HL-60 (cell line): ENCODE measurements around the gene TSPAN11.

Source experiments
- DNase-seq, 2 experiments: peaks; one replicate each; pipeline ENCODE4 v3.0.0-alpha.2; 2010 to 2020; ENCODE audit warnings: low read depth in 1 of 2, low spot score in 1 of 2
- H3K27ac ChIP-seq: fragments of 250-450 bp; sonication (Bioruptor Pico); replicated peaks from 2 replicates; pipeline ENCODE4 v1.5.1; 2020; ENCODE audit warnings: mild to moderate bottlenecking, moderate library complexity
- H3K27me3 ChIP-seq: fragments of 250-450 bp; sonication (Bioruptor Pico); 2 replicates; pipeline ENCODE4 v1.5.1; 2021; ENCODE audit warnings: mild to moderate bottlenecking, moderate library complexity; ENCODE audit not compliant: insufficient read depth, poor library complexity, severe bottlenecking
- H3K4me3 ChIP-seq: replicated peaks from 2 replicates; pipeline ENCODE4 v1.5.1; 2011; ENCODE audit warnings: mild to moderate bottlenecking, control low read depth, low read length; ENCODE audit not compliant: insufficient read depth
- CTCF ChIP-seq: IDR thresholded peaks from one replicate; pipeline ENCODE4 v1.5.1; 2011; ENCODE audit warnings: low read length, control low read depth, inconsistent platforms; ENCODE audit not compliant: insufficient read depth
- GABPA ChIP-seq: IDR thresholded peaks from 2 replicates; pipeline ENCODE4 v1.6.1; 2012; ENCODE audit warnings: low read depth
- POLR2AphosphoS5 ChIP-seq: IDR thresholded peaks from 2 replicates; pipeline ENCODE4 v1.6.1; 2012; ENCODE audit warnings: low read depth
- REST ChIP-seq: IDR thresholded peaks from 2 replicates; pipeline ENCODE4 v1.6.1; 2012; ENCODE audit warnings: low read depth; ENCODE audit not compliant: insufficient replicate concordance
- SPI1 ChIP-seq: IDR thresholded peaks from 2 replicates; pipeline ENCODE4 v1.6.1; 2012; ENCODE audit warnings: low read depth, mild to moderate bottlenecking, borderline replicate concordance

The TSPAN11 gene

GRCh38 chr12:30928356-30929244 lies 2.1 kb downstream of the TSPAN11 start:
- DNase-seq, result no peak
- Histone ChIP-seq H3K27me3 (peaks cover 40% of the 10 kb centered on the region), H3K27ac (no peak overlapping the region), H3K4me3 (no peak overlapping the region)
- TF ChIP-seq POLR2AphosphoS5 (no peak), REST (no peak), GABPA (no peak), CTCF (no peak), SPI1 (no peak)

- peaks cover 38% of the 10 kb centered on the region for H3K27me3 ChIP-seq
Observed at GRCh38 chr12:30930238-30930637, 3.7 kb downstream of the TSPAN11 start.

More at GRCh38 chr12:30930238-30930637, 3.7 kb downstream of the TSPAN11 start:
- TF ChIP-seq REST (no peak), POLR2AphosphoS5 (no peak), GABPA (no peak), SPI1 (no peak), CTCF (no peak)
- no peak overlapping the region for H3K27ac ChIP-seq
- no peak overlapping the region for H3K4me3 ChIP-seq
- DNase-seq, result no peak
